Stimulated activated CD8-positive, alpha-beta memory T cell treated with anti-CD3 and anti-CD28 coated beads, Interleukin-7, amount 100 ng/mL, for 1 hour (primary cell): ENCODE measurements around the gene IFNGR1.

Experiments used
- DNase-seq, 2 donors: peaks; one replicate each; pipeline ENCODE4 v3.0.0-alpha.2; 2020; ENCODE audit warnings: low read depth in 2 of 2

IFNGR1 gene

DNA sequence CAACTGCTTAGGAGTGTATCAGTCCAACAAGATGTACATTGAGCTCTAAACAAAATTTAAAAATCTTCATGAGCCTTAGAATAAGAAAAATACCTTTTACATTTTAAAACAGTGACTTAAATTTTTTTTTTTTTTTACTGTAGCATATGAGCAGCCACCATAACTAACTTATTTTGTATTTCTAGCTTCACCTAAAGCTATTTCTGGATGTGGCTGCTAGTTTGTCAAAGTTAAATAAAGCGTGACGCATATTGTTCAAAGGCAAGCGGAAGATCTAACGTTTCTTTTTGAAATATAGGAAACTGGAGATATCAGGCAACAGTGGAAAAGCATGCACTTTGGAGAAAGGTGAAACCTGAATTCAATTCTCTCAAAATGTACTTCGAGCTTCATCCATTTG is 42.5 kb downstream of the IFNGR1 start:
- no peak for DNase-seq

DNA sequence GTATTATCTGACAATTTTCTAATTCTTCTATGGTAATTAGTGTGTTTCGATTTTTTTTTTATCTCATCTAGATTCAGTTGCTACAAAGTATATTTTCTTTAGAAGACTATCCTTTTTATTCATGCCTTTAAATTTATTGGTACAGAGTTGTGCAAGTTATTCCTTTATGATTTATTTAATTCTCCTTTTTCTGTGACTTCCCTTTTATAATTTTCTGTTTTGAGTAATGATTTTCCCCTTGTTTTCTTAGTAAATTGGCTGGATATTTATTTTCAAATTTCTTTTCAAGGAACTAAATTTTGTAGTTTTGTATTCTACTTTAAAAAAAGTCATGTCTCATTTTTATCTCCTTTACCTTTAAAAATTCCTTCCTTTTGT is 43.3 kb downstream of the IFNGR1 start:
- DNase-seq = no peak

DNA sequence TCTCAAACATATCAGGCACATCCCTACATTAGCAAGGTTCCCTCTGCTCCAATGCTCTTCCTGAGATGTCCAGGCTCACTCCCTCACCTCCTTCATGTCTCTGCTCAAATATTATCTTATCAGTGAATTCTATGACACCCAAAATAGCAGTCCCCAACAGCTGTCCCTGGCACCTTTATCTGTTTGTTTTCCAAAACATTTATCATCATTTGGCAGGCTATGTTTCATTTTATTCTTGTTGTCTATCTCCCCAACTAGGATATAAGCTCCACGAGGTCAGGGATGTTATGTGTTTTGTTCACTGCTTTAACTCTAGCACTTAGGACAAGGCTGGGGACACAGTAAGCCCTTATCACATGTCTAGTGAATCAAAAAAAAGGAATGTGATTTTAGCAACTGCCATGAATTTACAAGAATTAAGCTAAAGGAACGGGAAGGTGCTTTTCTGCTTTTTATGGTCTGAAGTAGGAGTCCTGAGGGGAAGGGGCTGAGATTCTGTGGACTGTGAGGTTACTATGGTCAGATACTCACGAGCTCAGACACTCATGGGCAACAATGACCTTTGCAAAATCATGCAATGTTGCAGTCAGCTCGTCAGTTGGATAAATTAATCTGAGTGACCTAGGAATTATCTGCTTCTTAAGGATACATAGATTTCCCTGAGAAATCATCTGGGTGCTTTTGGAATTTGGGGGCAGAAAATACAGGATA is 43.9 kb downstream of the IFNGR1 start:
- DNase-seq = no peak

DNA sequence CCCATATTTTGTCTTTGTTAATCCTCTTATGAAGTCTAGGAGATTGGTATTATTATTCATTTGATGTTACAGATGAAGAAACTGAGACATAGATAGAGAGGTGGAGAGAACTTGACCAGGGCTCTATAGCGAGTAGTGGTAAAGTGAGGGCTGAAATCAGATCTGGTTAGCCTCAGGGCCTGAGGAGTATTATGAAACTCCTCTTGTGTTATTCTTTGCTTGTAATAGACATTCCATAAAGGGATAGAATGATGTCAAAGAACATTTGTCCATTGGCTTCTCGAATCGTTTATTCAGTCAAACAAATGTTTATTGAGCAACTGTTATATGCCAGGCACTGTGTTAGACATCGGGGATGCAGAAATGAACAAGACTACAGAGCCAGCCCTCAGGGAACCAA is 45.7 kb downstream of the IFNGR1 start, which contains the start of gene IL22RA2:
TSS of gene IL22RA2 (minus strand) at position 144 of the 400 bp plus-strand sequence. CDS start 11,895 bp downstream, outside the sequence.
- DNase-seq = no peak

DNA sequence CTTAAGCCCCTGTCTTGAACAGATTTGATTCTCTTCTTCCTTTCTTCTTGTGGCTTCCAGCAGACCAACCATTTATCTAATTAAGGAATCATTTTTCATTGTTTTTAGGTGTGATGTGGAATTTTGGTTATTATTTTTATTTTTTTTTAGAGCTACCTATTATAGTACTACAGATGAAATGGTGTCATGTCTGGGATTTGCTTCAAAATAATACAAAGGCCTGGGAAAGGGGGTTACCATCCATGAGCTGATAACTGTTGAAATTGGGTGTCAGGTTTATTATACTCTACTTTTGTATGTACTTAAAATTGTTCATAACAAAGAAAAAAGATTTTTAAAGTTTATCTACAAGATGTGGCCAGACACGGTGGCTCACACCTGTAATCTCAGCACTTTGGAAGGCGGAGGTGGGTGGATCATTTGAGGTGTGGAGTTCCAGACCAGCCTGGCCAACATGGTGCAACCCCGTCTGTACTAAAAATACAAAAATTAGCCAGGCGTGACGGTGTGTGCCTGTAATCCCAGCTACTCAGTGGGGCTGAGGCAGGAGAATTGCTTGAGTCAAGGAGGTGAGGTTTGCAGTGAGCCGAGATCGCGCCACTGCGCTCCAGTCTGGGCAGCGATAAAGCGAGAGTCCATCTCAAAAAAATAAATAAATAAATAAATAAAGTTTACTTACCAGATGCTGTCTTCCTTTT is 46.3 kb downstream of the IFNGR1 start:
- DNase-seq = no peak

DNA sequence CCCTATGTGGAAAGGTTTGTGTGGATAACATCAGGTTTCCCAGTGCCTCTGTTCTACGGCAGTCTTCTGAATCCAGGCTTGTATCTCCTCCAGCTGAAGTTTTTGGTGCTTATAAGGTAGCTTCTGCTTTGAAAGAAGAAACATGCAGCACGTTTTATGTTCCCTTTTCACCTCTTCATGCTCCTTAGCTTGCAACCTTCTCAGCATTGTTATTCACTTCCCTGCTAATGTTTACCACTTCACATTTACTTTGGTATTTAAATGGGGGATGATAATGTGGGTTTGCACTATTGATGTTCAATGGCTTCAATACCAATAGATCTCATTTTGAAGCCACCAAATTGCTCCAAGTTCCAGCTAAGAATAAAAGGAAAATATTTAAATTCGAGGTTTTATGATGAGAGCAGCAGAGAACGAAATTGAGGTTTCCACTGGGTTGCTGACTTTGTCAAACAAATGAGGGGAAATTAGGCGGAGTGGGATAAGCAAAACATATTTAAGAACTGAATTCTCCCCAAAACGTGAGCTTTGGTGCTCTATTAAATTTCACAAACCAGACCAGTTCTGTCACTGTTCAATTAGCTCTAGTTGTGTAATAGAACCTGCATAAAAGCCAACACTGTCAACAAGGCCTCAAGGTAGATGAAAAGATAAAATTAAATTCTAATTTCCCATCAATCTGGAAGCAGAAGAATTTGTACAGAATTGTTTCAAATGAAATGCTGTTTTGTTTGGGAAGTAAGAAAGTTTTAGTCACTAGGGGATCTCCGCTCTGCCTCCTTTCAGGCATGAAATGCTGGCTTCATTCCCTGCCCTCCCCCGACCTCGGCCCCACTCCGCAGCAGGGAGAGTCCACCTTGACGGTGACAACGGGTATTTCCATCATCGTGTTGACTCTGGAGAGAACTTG is 47.1 kb downstream of the IFNGR1 start:
- no peak for DNase-seq

DNA sequence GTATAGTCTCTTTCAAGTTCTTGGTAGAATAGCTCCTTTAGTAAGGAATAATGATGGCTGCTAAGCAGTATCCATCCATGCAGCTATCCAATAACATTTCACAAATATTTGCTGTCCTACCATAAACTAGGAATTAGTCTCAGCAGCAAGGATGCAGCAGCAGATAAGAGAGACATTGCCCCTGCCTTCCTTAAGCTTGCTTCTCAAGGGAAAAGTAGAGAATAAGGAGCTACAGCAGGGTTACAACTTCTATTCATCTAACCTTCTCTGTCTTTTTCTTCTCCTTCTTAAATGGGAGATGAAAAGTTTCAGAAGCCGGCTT is 48.2 kb downstream of the IFNGR1 start:
- DNase-seq = no peak

DNA sequence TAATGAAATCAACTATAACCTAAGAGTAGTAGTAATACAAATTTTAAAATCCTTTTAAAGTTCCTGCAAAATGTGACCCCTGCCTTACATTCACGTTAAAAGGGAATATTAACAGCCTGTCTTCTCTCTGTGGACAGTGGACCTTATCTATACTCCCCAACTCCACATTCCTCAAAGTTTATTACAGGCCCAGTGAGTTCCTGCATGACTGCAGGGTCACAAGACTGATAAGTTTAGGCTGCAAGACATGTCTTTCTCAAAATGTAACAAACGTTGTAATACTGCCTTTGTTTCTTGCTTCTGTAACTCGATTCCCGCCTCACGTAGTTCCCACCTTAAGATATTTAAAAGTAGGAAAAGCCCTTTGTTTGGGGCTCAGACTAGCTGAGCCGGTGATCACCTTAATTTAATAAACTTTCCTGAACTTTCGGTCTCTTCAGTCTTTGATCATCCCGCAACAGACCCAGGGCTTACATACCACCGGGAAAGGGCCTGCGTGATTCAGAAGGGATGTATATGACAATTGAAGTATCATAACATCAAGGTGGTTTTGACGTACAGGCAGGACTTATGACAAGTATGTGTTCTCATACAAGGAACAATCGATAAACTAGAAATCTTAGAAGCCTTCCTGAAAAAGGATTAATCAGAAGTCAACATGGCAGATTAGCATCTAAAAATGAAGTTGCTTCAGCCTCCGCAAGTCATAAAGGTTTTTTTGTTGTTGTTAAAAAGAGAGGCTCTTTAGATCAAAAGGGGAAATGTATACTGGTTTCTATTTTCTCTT is 48.7 kb downstream of the IFNGR1 start:
- DNase-seq = no peak

DNA sequence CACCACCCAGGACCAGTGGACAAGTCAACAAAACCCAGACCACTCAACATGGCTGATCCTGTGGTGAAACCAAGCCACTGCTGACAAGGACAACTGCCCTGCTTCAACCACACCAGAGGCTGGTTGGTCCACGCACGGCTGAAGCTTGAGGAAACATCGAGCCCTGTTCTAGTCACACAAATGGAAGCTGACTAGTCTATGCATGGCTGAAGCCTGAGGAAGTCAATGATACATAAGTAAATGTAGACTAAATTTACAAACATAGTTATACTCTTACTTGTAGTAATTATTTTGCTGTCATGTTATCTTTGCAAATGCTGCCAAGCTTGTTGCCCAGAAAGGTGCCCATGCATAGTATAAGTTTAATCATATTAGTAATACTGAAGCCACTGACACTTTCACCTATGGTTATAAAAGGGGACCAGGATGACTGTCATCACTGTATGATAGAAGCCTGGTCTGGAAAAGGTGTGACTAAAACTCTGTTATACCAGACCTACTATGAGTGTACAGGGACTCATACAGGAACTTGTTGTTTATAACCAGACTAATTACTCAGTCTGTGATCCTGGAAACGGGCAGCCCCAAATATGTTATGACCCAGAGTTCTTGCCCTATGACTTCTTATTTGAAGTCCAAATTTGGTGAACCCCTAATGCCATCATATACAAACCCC is 51.3 kb downstream of the IFNGR1 start:
- DNase-seq = no peak

DNA sequence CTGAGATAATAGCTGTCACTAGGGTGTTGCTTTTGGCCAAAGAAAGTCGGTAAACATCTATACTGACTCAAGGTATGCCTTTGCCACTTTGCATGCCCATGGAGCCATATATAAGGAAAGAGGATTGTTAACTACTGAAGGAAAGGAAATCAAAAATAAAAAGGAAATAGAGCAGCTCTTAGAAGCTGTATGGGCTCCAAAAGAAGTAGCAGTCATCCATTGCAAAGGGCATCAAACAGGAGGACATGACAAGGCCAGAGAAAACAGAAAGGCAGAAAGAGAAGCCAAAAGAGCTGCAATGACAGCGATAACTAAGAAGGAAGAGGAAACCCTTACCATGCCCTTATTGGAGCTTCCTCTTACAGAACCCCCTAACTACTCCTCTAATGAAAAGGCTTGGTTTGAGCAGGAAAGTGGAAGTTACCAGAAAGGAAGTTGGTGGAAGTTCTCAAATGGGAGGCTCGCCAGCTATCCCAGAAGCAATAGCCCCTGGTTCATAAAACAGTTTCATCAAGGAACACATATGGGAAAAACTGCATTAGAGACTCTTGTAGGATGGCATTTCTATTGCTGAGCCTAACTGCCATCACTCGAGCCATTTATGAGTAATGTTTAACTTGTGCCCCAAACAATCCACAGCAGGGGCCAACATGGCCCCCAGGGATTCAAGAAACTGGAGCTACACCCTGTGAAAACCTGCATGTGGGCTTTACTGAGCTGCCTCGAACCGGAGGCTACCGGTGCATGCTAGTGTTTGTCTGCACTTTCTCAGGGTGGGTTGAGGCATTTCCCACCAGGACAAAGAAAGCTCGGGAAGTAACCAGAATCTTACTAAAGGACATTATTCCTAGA is 52.7 kb downstream of the IFNGR1 start:
- DNase-seq = no peak

DNA sequence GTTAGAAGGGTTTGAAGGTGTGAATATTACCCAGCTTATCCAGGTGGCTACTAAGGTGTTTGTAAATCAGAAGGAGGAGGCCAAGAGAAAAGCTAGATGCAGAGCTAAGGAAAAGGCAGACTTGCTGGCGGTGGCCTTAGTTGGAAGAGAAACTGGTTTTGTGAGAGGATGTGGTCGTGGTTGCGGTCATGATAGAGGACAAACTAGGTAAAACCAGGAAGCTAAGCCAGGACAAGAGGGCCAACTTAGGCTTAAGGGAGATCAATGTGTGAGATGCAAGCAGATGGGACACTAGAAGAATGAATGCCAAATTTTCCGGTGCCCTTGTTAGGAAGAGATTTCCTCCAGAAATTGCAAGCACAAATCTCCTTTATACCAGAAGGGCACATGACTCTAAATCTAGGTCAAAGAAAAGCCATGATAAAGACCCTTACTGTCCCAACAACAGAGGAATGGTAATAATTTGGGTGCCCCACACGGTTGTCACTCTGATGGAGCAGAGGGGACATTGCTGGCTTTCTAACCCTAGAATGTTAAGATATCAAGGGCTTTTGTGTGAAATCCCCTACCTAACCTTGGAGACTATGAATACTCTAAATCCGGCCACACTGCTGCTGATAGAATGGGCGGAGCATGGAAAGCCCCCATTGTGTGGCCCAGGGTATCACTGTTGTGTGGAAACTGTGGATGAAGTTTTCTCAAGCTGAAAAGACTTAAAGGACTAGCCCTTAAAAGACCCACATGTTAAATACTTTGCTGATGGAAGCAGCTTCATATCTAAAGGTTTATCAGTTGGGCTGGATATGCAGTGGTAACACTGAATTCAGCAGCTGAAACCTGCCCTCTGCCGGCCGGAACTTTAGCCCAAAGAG is 53.6 kb downstream of the IFNGR1 start:
- DNase-seq = peak in 1 of 2 donors; percentile 7

DNA sequence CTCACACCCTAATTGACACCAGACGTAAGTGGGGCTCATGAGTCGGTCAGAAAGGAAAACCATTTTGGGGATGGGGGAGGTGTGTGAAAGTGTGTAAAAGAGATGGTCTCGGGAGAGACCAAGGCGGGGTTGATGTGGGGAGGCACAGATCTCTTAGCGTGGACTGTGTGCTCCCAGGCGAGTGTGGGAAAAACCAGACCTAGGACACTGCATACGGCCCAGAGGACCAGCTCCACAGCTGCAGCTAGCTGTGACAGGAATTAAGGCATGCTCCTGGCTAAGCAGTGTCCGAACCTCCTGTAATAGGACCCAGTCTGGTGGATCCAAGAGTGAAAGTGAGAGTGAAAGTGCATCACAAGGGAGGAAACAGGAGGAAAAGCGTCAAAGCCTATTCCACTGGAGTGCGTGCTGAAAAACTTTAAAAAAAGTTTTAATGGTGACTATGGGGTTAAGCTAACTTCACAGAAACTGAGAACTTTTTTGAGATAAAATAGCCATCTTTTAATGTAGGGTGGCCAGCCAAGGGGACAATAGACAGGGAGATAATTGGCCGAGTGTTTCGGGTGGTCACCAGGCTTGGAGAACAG is 55.4 kb downstream of the IFNGR1 start:
- no peak for DNase-seq

DNA sequence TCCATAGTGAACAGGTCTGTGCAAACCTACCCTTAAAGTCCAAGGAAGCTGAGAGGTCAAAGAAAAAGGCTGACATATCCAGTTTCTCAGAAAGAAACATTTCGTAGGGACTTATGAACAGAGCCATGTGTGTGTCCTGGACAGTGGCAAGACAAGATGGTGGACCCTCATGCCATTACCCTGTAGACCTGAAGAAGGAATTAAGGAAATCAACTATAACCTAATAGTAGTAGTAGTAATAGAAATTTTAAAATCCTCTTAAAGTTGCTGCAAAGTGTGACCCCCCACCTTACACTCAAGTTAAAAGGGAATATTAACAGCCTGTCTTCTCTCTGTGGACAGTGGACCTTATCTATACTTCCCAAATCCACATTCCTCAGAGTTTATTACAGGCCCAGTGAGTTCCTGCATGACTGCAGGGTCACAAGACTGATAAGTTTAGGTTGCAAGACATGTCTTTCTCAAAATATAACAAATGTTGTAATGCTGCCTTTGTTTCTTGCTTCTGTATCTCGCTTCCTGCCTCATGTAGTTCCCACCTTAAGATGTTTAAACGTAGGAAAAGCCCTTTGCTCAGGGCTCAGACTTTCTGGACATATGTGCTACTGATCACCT is 56.4 kb downstream of the IFNGR1 start:
- DNase-seq = no peak

DNA sequence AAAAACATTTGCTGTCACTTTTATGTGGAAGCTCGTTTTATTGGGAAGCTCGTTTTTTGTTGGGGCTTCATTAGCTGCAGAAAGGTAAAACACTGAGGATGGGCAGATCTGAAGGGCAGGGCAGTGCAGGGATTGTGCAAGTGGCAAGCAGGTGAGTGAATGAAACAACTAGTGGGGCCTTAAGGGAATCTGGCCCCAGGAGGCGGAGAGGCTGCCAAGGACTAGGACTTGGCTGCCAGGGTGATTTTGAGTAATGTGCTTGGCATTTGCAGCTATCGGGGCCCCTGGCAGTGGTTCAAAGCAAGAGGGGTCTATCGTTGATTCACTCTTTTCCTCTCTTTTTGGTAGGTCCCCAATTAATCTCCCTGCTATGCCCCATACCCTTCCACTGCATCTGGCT is 57.2 kb downstream of the IFNGR1 start:
- no peak for DNase-seq

DNA sequence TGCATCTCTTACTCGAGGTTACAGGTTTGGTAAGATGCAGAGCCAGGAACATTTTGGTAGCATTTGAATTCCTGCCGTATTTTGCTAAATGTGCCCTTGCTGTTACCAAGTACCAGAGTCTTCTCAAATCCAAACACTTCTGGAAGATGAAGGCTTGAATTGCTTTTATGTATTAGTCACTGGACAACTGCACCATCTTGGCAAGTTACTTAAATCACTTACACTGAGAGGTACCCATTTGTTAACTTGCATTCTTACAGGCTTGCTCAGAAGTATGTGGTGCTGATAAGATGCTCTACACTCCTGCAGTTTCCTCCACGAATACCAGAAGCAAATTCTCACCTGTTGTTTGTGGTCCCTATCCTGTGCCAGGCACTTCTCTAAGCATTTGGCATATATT is 58.4 kb downstream of the IFNGR1 start:
- DNase-seq = no peak

DNA sequence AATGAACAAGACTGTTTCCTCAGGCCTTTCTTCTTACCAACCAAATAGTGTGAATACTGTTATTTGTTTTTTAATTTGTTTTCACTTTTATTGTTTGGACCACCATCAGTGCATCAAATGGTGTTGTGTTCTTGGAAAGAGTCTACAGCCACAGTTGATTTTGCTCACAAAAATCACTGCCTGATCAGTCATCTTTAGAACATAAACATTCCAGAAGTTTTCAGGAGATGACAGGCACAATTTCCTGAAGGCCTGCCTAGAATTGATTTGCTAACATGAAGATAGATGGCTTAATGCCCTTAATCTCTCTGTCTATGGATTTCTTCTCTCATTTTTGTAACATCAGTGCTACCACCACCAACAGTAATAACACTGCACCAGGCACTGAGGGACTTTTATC is 59.3 kb downstream of the IFNGR1 start:
- DNase-seq = no peak

DNA sequence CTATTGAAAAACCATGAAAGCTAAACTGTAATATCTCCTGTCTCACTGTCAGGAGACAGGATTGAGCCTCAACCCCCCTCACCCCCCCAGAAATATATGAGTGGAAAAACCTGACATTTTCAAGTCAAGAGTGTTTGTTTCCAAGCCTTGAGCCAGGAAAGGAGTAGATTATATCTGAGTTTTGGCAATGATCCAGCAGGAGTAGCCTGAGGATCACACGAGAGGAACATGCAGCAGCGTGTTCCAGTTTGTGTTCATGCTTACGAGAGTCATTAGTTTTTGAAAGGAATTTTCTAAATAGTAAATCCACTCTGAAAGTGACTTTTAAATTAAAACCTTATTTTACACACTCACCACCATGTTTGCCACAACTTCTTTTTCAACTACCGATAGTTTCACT is 61.6 kb downstream of the IFNGR1 start:
- no peak for DNase-seq

DNA sequence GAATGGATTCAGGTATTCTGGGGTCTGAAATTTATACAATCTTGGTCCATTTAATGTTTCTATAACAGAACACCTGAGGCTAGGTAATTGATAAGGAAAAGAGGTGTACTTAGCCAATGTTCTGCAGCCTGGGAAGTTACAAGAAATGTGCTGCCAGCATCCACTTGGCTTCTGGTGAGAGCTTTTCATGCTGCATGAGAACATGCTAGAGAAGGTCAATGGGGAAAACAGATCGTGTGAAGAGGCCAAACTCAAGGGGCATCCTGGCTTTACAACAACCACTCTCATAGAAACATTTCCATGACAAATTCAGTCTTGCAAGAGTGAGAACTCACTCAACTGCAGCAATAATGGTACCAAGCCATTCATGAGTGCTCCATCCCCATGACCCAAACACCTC is 62.5 kb downstream of the IFNGR1 start:
- no peak for DNase-seq

DNA sequence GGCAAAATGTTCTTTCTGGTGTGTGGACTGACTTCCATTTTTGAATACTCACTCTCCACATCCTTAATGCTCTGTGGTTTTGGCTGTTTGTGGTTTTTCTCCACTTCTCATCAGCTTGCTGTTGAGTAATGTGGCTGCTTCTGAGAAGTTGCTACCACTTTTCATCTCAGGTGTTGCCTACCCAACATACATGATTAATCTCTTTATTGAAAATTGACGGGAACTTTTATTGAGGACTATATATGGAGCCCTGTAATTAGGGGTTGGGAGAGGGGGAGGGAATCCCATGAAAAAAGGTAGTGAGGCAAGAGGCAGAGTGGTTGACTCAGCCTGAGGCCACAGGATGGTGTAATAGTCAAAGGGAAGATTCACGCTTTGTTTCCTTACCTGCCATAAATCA is 63.4 kb downstream of the IFNGR1 start:
- no peak for DNase-seq
